ENCODE measurements around the gene CFAP77. TPM values are rescaled to one million over a fixed set of nuclear protein-coding genes. Genes with fewer than 3 reads are reported as not detected.

The CFAP77 gene
- total and polyA plus RNA-seq, 2 experiments from 2014 or later = not detected

GRCh38 chr9:132381966-132382541 lies 28.0 kb upstream of the CFAP77 start:
- TF ChIP-seq EZH2phosphoT487 (IDR thresholded peaks at IDR 0.05; ENCODE audit: insufficient read depth, low read depth) (no peak), EZH2 (IDR thresholded peaks at IDR 0.05; ENCODE audit: insufficient read depth, poor library complexity, severe bottlenecking) (no peak)
- Histone ChIP-seq H3K4me1 (ENCODE audit: insufficient read depth) (no peaks in the 10 kb centered on the region), H4K20me1 (ENCODE audit: insufficient read depth) (no peaks in the 10 kb centered on the region), H3K9me2 (ENCODE audit: insufficient read depth) (no peaks in the 10 kb centered on the region), H3K9me3 (ENCODE audit: low read depth) (no peaks in the 10 kb centered on the region), H3K27ac (no peak overlapping the region), H3K79me2 (ENCODE audit: insufficient read depth) (no peaks in the 10 kb centered on the region), H3K27me3 (replicated peaks; ENCODE audit: insufficient read depth) (no peaks in the 10 kb centered on the region), H3K36me3 (ENCODE audit: low read depth) (peaks cover 15% of the 10 kb centered on the region; the same call in 1 of the 2 replicates), H2AFZ (no peak overlapping the region), H3F3A (ENCODE audit: insufficient read depth) (no peaks in the 10 kb centered on the region; the same call in 1 of the 2 replicates), H3K4me2 (ENCODE audit: unreplicated experiment) (no peak overlapping the region), H3K4me3 (no peak overlapping the region), H3K9ac (no peak overlapping the region)
- DNase-seq = no peak
- in situ Hi-C loops (cut with MboI) = no loop called here
- 98% methylated on average over 9 of the region's 9 CpGs for WGBS, 2 experiments (ENCODE audit: low coverage in 1 of 2, low lambda C conversion rate in 2 of 2, missing lambda C conversion rate in 2 of 2)

- peaks cover 24% of the 10 kb centered on the region; the same call in 1 of the 2 replicates for H3K36me3 ChIP-seq (ENCODE audit: low read depth)
- in situ Hi-C loops (cut with MboI) = no loop called here
- H3K4me2 ChIP-seq (ENCODE audit: unreplicated experiment) = no peak overlapping the region
- H3K4me3 ChIP-seq = no peak overlapping the region
- H3K9me3 ChIP-seq (ENCODE audit: low read depth) = no peaks in the 10 kb centered on the region
- H3K79me2 ChIP-seq (ENCODE audit: insufficient read depth) = no peaks in the 10 kb centered on the region
- no peaks in the 10 kb centered on the region for H3K9me2 ChIP-seq (ENCODE audit: insufficient read depth)
- no peaks in the 10 kb centered on the region; the same call in 1 of the 2 replicates for H3F3A ChIP-seq (ENCODE audit: insufficient read depth)
- H3K27ac ChIP-seq = no peak overlapping the region
- no peak overlapping the region for H2AFZ ChIP-seq
- H3K4me1 ChIP-seq (ENCODE audit: insufficient read depth) = no peaks in the 10 kb centered on the region
- H3K9ac ChIP-seq = no peak overlapping the region
- DNase-seq = no peak
- H3K27me3 ChIP-seq (replicated peaks; ENCODE audit: insufficient read depth) = no peaks in the 10 kb centered on the region
- TF ChIP-seq EZH2 (IDR thresholded peaks at IDR 0.05; ENCODE audit: insufficient read depth, poor library complexity, severe bottlenecking) (no peak), EZH2phosphoT487 (IDR thresholded peaks at IDR 0.05; ENCODE audit: insufficient read depth, low read depth) (no peak)
- WGBS, 2 experiments (ENCODE audit: low coverage in 1 of 2, low lambda C conversion rate in 2 of 2, missing lambda C conversion rate in 2 of 2) = 97 to 98% methylated on average over 10 of the region's 10 CpGs
- H4K20me1 ChIP-seq (ENCODE audit: insufficient read depth) = no peaks in the 10 kb centered on the region
These were observed 26.5 kb upstream of the CFAP77 start for GRCh38 chr9:132383462-132383883.

GRCh38 chr9:132384376-132384775 lies 25.6 kb upstream of the CFAP77 start:
- Histone ChIP-seq H3F3A (ENCODE audit: insufficient read depth) (no peaks in the 10 kb centered on the region; the same call in 1 of the 2 replicates), H3K4me3 (no peak overlapping the region), H3K27me3 (replicated peaks; ENCODE audit: insufficient read depth) (no peaks in the 10 kb centered on the region), H3K4me1 (ENCODE audit: insufficient read depth) (no peaks in the 10 kb centered on the region), H4K20me1 (ENCODE audit: insufficient read depth) (no peaks in the 10 kb centered on the region), H3K9me2 (ENCODE audit: insufficient read depth) (no peaks in the 10 kb centered on the region), H3K36me3 (ENCODE audit: low read depth) (peaks cover 30% of the 10 kb centered on the region; the same call in 1 of the 2 replicates), H3K79me2 (ENCODE audit: insufficient read depth) (no peaks in the 10 kb centered on the region), H2AFZ (no peak overlapping the region), H3K4me2 (ENCODE audit: unreplicated experiment) (no peak overlapping the region), H3K9me3 (ENCODE audit: low read depth) (no peaks in the 10 kb centered on the region), H3K27ac (no peak overlapping the region), H3K9ac (no peak overlapping the region)
- in situ Hi-C loops (cut with MboI) = no loop called here
- 92 to 100% methylated on average over 7 to 8 of the region's 8 CpGs for WGBS, 2 experiments (ENCODE audit: low coverage in 1 of 2, low lambda C conversion rate in 2 of 2, missing lambda C conversion rate in 2 of 2)
- TF ChIP-seq EZH2phosphoT487 (IDR thresholded peaks at IDR 0.05; ENCODE audit: insufficient read depth, low read depth) (no peak), EZH2 (IDR thresholded peaks at IDR 0.05; ENCODE audit: insufficient read depth, poor library complexity, severe bottlenecking) (no peak)
- DNase-seq = no peak

- Histone ChIP-seq H2AFZ (no peak overlapping the region), H3K79me2 (ENCODE audit: insufficient read depth) (no peaks in the 10 kb centered on the region), H3K27me3 (replicated peaks; ENCODE audit: insufficient read depth) (no peaks in the 10 kb centered on the region), H3K4me3 (no peak overlapping the region), H4K20me1 (ENCODE audit: insufficient read depth) (no peaks in the 10 kb centered on the region), H3F3A (ENCODE audit: insufficient read depth) (no peaks in the 10 kb centered on the region), H3K4me2 (ENCODE audit: unreplicated experiment) (no peak overlapping the region), H3K9me3 (ENCODE audit: low read depth) (no peaks in the 10 kb centered on the region), H3K27ac (no peak overlapping the region), H3K36me3 (ENCODE audit: low read depth) (peaks cover 55% of the 10 kb centered on the region), H3K9me2 (ENCODE audit: insufficient read depth) (no peaks in the 10 kb centered on the region), H3K4me1 (ENCODE audit: insufficient read depth) (no peaks in the 10 kb centered on the region), H3K9ac (no peak overlapping the region)
- in situ Hi-C loops (cut with MboI) = no loop called here
- no peak for DNase-seq
- WGBS, 2 experiments (ENCODE audit: low coverage in 1 of 2, low lambda C conversion rate in 2 of 2, missing lambda C conversion rate in 2 of 2) = 93 to 97% methylated on average over 7 of the region's 7 CpGs
- TF ChIP-seq EZH2phosphoT487 (IDR thresholded peaks at IDR 0.05; ENCODE audit: insufficient read depth, low read depth) (no peak), EZH2 (IDR thresholded peaks at IDR 0.05; ENCODE audit: insufficient read depth, poor library complexity, severe bottlenecking) (no peak)
These were observed 22.9 kb upstream of the CFAP77 start for GRCh38 chr9:132387133-132387532.
